Upper lobe of left lung (tissue), 6 donors: ENCODE results near the gene HEPHL1. TPM values are rescaled to one million over a fixed set of nuclear protein-coding genes. Genes with fewer than 3 reads are reported as not detected.

Source experiments
- ATAC-seq, 2 donors: fragments of 200-7000 bp; cut with Tn5 transposase; one replicate each; pipeline ENCODE4 v1.9.1; 2022; ENCODE audit warnings: mild to moderate bottlenecking in 2 of 2, moderate library complexity in 2 of 2; ENCODE audit not compliant: low FRiP score in 2 of 2
- DNase-seq, 2 donors: peaks; one replicate each; pipeline ENCODE4 v3.0.0-alpha.2; 2019 to 2020
- H3K27ac ChIP-seq, 4 donors: fragments of 200-600 bp; sonication (generic); one replicate each; pipeline ENCODE4 v1.5.1; 2016 to 2019
- H3K27me3 ChIP-seq, 4 donors: fragments of 200-600 bp; sonication (generic); one replicate each; pipeline ENCODE4 v1.5.1; 2017 to 2019
- H3K36me3 ChIP-seq, 4 donors: fragments of 200-600 bp; sonication (generic); one replicate each; pipeline ENCODE4 v1.5.1; 2016 to 2019
- H3K4me1 ChIP-seq, 4 donors: fragments of 200-600 bp; sonication (generic); one replicate each; pipeline ENCODE4 v1.5.1; 2018 to 2019
- H3K4me3 ChIP-seq, 4 donors: fragments of 200-600 bp; sonication (generic); one replicate each; pipeline ENCODE4 v1.5.1; 2017 to 2019; ENCODE audit warnings: mild to moderate bottlenecking in 2 of 4, moderate library complexity in 1 of 4
- H3K9me3 ChIP-seq, 4 donors: fragments of 200-600 bp; sonication (generic); one replicate each; pipeline ENCODE4 v1.5.1; 2018 to 2019
- CTCF ChIP-seq, 6 experiments: fragments of 450-650 bp in 4 of 6; fragments of 200-600 bp in 2 of 6; sonication (generic) in 2 of 6; IDR thresholded peaks; one replicate each; pipeline ENCODE4 v1.5.1; 2016 to 2019; ENCODE audit warnings: antibody characterized with exemption in 6 of 6
- EP300 ChIP-seq, 4 donors: sonication (generic); formaldehyde crosslinking; IDR thresholded peaks; one replicate each; pipeline ENCODE4 v1.5.1; 2017; ENCODE audit warnings: antibody characterized with exemption in 4 of 4, control low read depth in 2 of 4
- POLR2A ChIP-seq, 4 donors: fragments of 450-650 bp; IDR thresholded peaks; one replicate each; pipeline ENCODE4 v1.5.1; 2016 to 2017; ENCODE audit warnings: antibody characterized with exemption in 4 of 4, mild to moderate bottlenecking in 2 of 4
- POLR2AphosphoS5 ChIP-seq, 2 donors: sonication (generic); formaldehyde crosslinking; IDR thresholded peaks; one replicate each; pipeline ENCODE4 v1.5.1; 2017; ENCODE audit warnings: antibody characterized with exemption in 2 of 2
- WGBS, 2 donors: methylation state at CpG; one replicate each; pipeline ENCODE4 v1.1.5; 2017 to 2018; 5-methylcytosine and 5-hydroxymethylcytosine counted together
- total RNA-seq, 6 donors: library from RNA; depleted of rRNA in 4 of 6; stranded (reverse); fragments of >200 nt in 4 of 6; gene quantifications; one replicate each; pipeline versions ENCODE4 v1.1.0 to v1.2.1, GENCODE V29; 2016 to 2021
- donor health status: DM: no; HTN: no; CAD: no; lungs with moderate emphysema.
- donor health status: DM: no; HTN: yes; CAD: no; lungs with severe emphysema.

The HEPHL1 gene
- total RNA-seq, 6 donors from 2014 or later = not detected

GRCh38 chr11:94049351-94049750, 28.2 kb downstream of the HEPHL1 start:
- H3K9me3 ChIP-seq = no peaks in the 10 kb centered on the region
- no peak for ATAC-seq
- H3K36me3 ChIP-seq = no peaks in the 10 kb centered on the region
- WGBS, 2 donors = 57 to 81% methylated on average over 1 of the region's 1 CpG
- no peaks in the 10 kb centered on the region for H3K27me3 ChIP-seq
- DNase-seq = no peak
- TF ChIP-seq EP300 (IDR thresholded peaks at IDR 0.05) = no peak
- no peak for TF ChIP-seq CTCF (IDR thresholded peaks at IDR 0.05)
- TF ChIP-seq POLR2AphosphoS5 (IDR thresholded peaks at IDR 0.05) = no peak
- no peak for TF ChIP-seq POLR2A (IDR thresholded peaks at IDR 0.05)
- H3K4me1 ChIP-seq = no peaks in the 10 kb centered on the region
- H3K4me3 ChIP-seq = no peak overlapping the region
- H3K27ac ChIP-seq = no peak overlapping the region

GRCh38 chr11:94058630-94059029, 37.5 kb downstream of the HEPHL1 start:
- TF ChIP-seq CTCF (IDR thresholded peaks at IDR 0.05) = no peak
- H3K36me3 ChIP-seq = no peaks in the 10 kb centered on the region
- no peak for ATAC-seq
- H3K4me1 ChIP-seq = no peaks in the 10 kb centered on the region
- no peak overlapping the region for H3K4me3 ChIP-seq
- no peaks in the 10 kb centered on the region for H3K9me3 ChIP-seq
- WGBS, 2 donors = 83 to 92% methylated on average over 1 of the region's 1 CpG
- H3K27ac ChIP-seq = no peak overlapping the region
- no peaks in the 10 kb centered on the region for H3K27me3 ChIP-seq
- DNase-seq = no peak

GRCh38 chr11:94059065-94059464, 37.9 kb downstream of the HEPHL1 start:
- ATAC-seq (no peak), DNase-seq (no peak)
- no peak for TF ChIP-seq POLR2AphosphoS5 (IDR thresholded peaks at IDR 0.05)
- no peak for TF ChIP-seq POLR2A (IDR thresholded peaks at IDR 0.05)
- Histone ChIP-seq H3K27me3 (no peaks in the 10 kb centered on the region), H3K4me1 (no peaks in the 10 kb centered on the region), H3K36me3 (no peaks in the 10 kb centered on the region), H3K4me3 (no peak overlapping the region), H3K27ac (no peak overlapping the region), H3K9me3 (no peaks in the 10 kb centered on the region)

- no peak overlapping the region for H3K27ac ChIP-seq
- no peaks in the 10 kb centered on the region for H3K4me1 ChIP-seq
- H3K9me3 ChIP-seq = no peaks in the 10 kb centered on the region
- H3K36me3 ChIP-seq = no peaks in the 10 kb centered on the region
- no peak for DNase-seq
- TF ChIP-seq POLR2A (IDR thresholded peaks at IDR 0.05) (no peak), CTCF (IDR thresholded peaks at IDR 0.05) (no peak), EP300 (IDR thresholded peaks at IDR 0.05) (no peak), POLR2AphosphoS5 (IDR thresholded peaks at IDR 0.05) (no peak)
- H3K27me3 ChIP-seq = no peaks in the 10 kb centered on the region
- ATAC-seq = no peak
- no peak overlapping the region for H3K4me3 ChIP-seq
Observed at GRCh38 chr11:94060401-94060800, 39.2 kb downstream of the HEPHL1 start.

GRCh38 chr11:94062360-94062759, 41.2 kb downstream of the HEPHL1 start:
- WGBS, 2 donors = 85 to 86% methylated on average over 2 of the region's 2 CpGs
- Histone ChIP-seq H3K4me1 (peaks cover 0 to 4% (median 0%) of the 10 kb centered on the region in 4 donors), H3K36me3 (no peaks in the 10 kb centered on the region), H3K27ac (no peak overlapping the region), H3K4me3 (no peak overlapping the region), H3K27me3 (no peaks in the 10 kb centered on the region), H3K9me3 (no peaks in the 10 kb centered on the region)
- no peak for DNase-seq
- ATAC-seq = no peak
- TF ChIP-seq POLR2AphosphoS5 (IDR thresholded peaks at IDR 0.05) = no peak
- TF ChIP-seq POLR2A (IDR thresholded peaks at IDR 0.05) = no peak
- TF ChIP-seq CTCF (IDR thresholded peaks at IDR 0.05) = no peak
- no peak for TF ChIP-seq EP300 (IDR thresholded peaks at IDR 0.05)
